Astrocyte of the hippocampus (primary cell): Measurements from ENCODE around the gene PTBP1.

ENCODE experiments used
- DNase-seq: peaks from one replicate; pipeline ENCODE4 v3.0.0; 2011; ENCODE audit warnings: low read depth, low spot score

PTBP1 gene

GRCh38 chr19:797528-798414, 519 bp downstream of the PTBP1 start:
- DNase-seq: peak; percentile 97

GRCh38 chr19:798415-799075, 1.3 kb downstream of the PTBP1 start:
- peak; percentile 42 for DNase-seq

- DNase-seq: peak; percentile 84
Measured at GRCh38 chr19:799076-799881, 2.0 kb downstream of the PTBP1 start.

GRCh38 chr19:800360-801029, 3.2 kb downstream of the PTBP1 start:
- DNase-seq: peak; percentile 40

GRCh38 chr19:801030-801860, 4.0 kb downstream of the PTBP1 start:
- DNase-seq: peak; percentile 83

GRCh38 chr19:801861-802497, 4.7 kb downstream of the PTBP1 start:
- DNase-seq: peak; percentile 58

- DNase-seq: peak; percentile 59
Measured at GRCh38 chr19:802498-803098, 5.3 kb downstream of the PTBP1 start.

GRCh38 chr19:803099-803561, 5.9 kb downstream of the PTBP1 start:
- DNase-seq: no peak

- no peak for DNase-seq
Measured at GRCh38 chr19:803686-804418, 6.6 kb downstream of the PTBP1 start.

- no peak for DNase-seq
Measured at GRCh38 chr19:804419-805165, 7.3 kb downstream of the PTBP1 start.

- DNase-seq: no peak
Measured at GRCh38 chr19:805166-805551, 7.9 kb downstream of the PTBP1 start.

- no peak for DNase-seq
Measured at GRCh38 chr19:805600-806550, 8.6 kb downstream of the PTBP1 start.

- DNase-seq: no peak
Measured at GRCh38 chr19:806815-807421, 9.7 kb downstream of the PTBP1 start.

- no peak for DNase-seq
Measured at GRCh38 chr19:807627-808422, 10.6 kb downstream of the PTBP1 start.

GRCh38 chr19:808423-808775, 11.1 kb downstream of the PTBP1 start:
- DNase-seq: no peak
